ELF-1 (cell line): Measurements from ENCODE around the gene PDZD4.
A peak's percentile ranks its signal among the peaks of the same experiment; 100 is the strongest.

Experiments used
- DNase-seq: peaks from one replicate; pipeline ENCODE4 v3.0.0-alpha.2; 2016; ENCODE audit warnings: low read depth, low spot score

PDZD4 gene

DNA sequence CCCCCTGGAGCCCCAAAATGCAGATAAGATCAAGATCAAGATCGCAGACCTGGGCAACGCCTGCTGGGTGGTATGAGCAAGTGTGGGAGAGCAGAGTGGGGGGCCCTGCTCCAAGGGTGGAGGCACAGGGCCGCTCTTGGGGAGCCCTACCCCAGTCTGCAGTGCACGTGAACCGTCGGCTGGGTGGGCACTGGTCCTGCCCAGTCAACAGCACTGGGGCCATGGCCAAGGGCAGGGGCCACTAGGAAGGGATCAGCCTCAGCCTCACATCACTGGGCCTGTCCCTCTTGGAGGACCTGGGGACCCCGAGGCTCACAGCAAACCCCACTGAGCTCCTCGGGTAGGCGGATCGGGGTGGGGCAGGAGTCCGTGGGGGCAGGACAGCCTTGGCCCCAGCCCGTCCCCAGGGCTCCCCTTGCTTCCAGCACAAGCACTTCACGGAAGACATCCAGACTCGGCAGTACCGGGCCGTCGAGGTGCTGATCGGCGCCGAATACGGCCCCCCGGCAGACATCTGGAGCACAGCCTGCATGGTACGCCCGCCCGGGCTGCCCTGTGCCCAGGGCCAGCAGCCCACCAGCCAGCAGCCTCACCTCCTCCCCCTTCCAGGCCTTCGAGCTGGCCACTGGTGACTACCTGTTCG, 45.9 kb downstream of the PDZD4 start:
- no peak for DNase-seq

DNA sequence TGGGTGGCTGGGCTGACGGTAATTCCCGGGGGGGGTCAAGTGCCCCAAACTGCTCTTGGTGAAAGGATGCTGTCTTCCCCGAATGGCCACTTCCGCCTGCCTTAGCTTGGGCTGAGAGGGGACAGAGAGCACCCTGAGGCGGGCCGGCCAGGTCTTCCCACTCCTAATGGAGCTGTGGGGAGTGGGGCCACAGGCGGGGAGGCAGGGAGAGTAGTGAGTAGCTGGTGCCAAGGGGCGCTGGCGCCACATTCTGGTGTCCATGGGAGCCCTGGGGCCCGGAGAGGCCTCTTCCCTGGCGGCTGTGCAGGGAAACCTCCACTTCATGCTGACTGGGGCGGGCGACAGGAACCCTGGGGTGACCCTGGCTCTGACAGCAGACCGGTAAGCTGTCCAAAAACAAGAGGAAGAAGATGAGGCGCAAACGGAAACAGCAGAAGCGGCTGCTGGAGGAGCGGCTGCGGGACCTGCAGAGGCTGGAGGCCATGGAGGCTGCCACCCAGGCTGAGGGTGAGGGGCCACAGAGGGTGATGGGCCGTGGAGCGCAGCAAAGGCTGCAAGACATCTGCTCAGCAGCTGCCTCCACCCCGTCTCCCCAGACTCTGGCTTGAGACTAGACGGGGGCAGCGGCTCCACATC, 46.8 kb downstream of the PDZD4 start:
- no peak for DNase-seq

DNA sequence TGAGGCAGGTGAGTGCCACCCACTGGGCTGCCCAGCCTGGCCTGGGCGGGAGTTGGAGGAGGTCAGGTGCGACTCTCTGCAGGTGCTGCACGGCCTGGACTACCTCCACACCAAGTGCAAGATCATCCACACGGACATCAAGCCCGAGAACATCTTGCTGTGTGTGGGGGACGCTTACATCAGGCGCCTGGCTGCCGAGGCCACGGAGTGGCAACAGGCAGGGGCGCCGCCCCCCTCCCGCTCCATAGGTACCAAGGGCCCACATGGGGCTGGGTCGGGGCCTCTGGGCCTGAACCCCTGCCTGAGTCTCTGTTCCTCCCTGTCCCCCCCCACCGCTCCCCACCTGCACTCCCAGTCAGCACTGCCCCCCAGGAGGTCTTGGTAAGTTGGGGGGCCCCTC, 47.5 kb downstream of the PDZD4 start:
- DNase-seq, result no peak

DNA sequence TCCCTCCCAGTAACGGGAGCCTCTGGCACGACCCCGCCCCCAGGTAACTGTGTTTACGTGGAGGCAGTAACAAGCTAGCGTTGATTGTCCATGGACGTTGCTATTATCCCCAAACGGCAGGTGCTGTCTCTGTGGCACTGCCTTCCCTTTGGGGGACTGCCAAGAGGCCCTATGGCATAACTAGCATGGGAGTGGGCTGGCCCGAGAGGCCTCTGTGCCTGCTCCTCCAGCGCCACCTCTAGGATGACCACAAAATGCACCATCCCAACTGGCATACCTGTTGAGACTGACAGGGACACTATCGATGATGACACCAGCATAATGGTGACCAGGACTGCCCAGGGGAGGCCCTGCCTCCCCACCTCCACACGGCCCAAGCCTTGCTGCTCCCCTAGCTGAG, 48.0 kb downstream of the PDZD4 start:
- DNase-seq, result no peak

DNA sequence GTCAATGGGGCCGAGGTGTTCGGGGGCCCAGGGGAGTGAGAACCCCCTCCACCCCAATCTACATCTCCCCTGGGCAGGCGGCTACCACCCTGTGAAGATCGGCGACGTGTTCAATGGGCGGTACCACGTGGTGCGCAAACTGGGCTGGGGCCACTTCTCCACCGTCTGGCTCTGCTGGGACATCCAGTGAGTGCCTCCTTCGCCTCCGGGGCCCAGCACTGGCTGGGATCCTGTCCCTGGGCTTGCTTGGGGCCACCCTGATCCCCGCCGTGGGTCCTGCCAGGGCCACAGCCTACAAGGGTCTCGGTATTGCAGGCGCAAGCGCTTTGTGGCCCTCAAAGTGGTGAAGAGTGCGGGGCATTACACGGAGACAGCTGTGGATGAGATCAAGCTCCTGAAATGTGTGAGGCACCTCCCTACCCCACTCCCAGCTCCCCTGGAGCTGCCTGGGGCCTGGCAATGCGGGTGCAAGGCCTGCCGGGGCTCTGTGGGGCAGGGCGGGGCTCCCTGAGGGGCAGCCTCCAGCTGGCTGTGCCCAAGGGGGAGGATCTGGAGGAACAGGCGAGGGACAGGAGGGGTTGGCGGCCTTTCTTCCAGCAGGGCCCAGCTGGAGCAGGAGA, 48.8 kb downstream of the PDZD4 start:
- peak; percentile 39 for DNase-seq

DNA sequence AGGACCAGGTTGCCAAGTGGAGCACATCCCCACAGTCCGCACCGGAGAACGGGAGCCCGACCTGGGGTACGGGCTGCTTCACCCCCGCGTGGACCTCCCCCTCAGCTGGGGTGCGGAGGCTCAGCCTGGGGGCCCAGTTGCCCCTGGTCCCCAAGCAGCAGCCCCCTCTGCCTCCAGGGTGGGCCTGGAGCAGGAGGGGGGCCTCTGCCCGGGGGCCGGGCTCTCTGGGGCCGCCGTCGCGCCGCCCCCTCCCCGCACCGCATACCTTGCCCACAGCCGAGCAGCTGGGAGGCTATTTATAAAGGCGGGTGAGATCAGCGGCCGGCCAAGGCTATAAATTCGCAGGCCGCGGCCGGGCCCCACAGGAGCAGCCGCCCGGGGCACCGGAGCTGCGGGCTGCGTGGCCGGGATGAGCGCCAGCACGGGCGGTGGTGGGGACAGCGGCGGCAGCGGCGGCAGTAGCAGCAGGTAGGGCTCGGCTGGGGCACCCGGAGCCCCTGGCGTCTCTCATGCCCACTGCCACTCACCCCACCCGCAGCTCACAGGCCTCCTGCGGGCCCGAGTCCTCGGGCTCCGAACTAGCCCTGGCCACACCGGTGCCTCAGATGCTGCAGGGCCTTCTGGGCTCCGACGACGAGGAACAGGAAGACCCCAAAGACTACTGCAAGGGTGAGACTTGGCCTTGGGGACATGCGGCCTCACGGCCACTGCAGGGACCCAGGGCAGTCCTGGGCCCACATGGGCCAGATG, 49.5 kb downstream of the PDZD4 start, which contains the start of gene SRPK3:
TSS of gene SRPK3 (plus strand) at position 364 of the 750 bp plus-strand sequence. CDS start at position 410, 46 bp downstream.
- peak; percentile 57 for DNase-seq

DNA sequence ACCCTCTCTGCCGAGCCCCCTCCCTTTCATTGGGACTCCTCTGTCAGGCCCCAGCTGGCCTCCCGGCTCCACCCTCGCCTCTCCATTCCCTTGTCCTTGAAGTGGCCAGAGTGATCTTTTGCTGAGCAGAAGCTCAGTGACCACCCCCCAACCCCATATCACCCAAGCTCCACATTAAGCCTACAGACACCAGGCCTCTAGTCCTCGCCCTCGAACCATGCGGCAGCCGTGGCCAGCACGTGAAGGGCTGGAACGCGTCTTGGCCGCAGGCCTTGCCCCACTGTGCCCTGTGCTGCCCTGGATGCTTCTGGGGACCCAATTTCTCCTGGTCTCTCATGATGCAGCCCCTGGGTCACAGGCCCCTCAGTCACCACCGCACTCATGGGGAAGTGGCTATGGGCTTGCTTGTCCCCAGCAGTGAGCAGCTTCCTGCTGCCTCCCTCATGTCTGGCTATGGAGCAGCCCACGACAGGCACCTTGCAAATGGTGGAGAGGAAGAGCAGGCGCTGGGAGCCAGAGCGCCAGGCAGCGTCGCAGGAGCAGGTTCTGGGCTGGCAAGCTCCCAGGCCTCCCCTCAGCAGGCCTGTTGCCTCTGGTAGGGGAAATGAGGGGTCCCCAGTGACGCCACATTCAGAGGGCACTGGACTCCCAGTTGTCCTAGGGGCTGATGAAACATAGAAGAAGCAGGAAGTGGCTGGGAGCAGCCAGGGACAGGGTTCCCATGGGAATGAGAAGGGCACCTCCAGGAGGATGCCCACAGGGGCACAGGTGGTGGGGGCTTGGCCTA, 50.3 kb downstream of the PDZD4 start:
- DNase-seq, result no peak

DNA sequence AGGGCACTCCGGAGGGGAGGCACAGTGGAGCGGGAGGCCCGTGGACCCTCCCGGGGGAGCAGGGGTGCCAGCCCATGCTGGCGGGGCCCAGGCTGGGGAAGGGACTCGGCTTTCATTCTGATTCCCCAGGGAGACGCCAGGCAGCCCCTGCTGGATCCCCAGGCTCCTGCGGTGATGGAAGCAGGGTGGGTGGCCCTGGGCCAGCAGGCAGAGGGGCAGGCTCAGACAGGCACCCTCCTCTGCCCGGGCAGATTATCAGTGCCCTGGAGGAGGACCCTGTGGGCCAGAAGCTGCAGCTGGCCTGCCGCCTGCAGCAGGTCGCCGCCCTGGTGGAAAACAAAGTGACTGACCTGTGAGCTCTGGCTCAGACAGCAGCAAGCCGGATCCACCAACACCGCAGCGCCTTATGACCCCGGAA, 51.7 kb downstream of the PDZD4 start:
- no peak for DNase-seq

DNA sequence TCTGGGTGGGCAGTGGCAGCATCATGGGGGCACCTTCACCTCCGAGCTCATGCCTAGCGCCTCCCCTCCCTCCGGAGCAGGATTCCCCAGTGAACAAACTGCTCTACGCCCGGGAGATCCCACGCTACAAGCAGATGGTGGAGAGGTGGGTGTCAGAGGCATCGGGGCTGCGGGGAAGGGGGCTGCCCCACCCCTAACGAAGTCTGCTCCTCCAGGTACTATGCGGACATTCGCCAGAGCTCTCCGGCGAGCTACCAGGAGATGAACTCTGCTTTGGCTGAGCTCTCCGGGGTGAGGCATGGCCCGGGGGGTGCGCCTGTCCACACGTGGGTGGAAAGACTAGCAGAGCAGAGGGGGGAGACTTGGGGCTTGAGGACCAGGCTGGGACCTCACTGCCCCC, 52.2 kb downstream of the PDZD4 start:
- DNase-seq, result no peak

DNA sequence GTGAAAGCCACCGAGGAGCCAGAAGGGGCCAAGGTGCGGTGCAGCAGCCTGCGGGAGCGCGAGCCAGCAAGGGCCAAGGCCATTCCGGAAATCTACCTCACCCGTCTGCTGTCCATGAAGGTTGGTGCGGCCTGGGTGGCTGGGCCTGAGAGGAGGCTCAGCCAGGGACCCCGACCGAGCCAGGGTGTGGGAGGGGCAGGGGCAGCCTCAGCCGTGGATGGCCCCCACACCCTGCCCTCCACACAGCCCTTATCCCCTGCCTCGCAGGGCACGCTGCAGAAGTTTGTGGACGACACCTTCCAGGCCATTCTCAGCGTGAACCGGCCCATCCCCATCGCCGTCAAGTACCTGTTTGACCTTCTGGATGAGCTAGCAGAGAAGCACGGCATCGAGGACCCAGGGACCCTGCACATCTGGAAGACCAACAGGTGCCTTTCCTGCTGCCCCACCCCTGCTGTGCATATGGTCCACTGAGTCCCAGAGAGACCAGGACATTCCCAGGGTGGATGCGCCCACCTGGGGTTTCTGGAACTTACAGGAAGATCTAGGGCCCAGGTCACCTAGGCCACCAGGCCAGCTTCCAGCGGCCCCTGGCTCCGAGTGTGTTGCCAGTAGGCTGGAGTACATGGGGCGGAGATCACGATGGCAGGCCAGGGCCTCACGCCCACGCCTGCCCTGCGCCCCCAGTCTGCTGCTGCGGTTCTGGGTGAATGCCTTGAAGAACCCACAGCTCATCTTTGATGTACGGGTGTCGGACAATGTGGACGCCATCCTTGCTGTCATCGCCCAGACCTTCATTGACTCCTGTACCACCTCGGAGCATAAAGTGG, 52.9 kb downstream of the PDZD4 start:
- DNase-seq, result no peak

DNA sequence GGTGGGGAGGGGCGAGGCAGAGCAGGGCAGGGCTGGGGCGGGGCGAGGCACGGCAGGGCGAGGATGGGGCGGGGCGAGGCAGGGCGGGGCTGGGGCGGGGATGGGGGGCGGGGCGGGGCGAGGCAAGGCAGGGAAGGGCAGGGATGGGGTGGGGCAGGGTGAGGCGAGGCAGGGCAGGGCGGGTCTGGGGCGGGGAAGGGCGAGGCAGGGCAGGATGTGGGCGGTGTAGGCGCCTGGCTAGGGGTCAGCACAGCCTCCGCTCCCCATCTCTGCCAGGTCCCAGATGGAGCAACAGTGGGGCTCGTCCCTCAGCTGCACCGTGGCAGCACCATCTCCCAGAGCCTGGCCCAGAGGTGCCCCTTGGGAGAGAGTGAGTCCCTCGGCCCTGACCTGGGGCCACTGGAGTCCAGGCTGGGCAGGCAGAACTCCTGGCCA, 53.7 kb downstream of the PDZD4 start:
- DNase-seq, result no peak

DNA sequence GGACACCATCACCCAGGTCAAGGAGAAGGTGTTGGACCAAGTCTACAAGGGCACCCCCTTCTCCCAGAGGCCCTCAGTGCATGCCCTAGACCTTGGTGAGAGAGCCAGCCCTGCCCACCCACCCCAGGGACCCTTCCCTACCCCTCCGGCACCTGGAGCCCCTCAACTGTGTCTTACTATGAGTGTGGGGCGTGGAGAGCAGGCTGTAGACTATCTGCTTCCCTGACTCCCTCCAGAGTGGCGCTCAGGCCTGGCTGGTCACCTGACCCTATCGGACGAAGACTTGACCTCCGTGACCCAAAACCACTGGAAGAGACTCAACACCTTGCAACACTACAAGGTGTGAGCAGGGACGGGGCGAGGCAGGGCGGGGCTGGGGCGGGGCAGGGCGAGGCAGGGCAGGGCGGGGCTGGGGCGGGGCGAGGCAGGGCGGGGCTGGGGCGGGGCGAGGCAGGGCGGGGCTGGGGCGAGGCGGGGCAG, 54.2 kb downstream of the PDZD4 start:
- no peak for DNase-seq

DNA sequence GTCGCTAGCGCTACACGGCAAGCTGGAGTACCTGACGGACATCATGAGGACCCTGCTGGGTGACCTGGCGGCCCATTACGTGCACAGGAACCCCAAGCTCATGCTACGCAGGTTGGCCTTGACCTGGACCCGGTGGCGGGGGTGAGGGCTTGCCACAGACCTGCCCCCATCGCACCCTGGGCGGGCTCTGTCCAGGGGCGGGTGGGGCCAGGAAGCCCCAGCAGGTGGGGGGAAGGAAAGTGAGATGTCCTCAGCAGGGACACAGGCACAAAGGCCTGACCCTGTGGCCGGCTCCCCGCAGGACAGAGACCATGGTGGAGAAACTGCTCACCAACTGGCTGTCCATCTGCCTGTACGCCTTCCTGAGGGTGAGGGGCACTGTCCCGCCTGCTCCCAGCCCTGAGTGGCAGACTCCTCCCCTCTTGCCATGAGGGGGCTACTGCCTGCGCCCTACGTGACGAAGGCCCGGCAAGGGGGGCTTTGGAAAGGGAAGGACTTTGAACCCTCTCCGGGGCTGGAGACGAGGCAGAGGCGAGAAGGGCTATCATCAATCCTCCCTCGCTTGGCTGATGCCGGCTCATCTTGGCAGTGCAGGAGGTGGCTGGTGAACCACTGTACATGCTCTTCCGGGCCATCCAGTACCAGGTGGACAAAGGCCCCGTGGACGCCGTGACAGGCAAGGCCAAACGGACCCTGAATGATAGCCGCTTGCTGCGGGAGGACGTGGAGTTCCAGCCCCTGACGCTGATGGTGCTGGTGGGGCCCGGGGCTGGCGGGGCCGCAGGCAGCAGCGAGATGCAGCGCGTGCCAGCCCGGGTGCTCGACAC, 54.8 kb downstream of the PDZD4 start:
- no peak for DNase-seq

DNA sequence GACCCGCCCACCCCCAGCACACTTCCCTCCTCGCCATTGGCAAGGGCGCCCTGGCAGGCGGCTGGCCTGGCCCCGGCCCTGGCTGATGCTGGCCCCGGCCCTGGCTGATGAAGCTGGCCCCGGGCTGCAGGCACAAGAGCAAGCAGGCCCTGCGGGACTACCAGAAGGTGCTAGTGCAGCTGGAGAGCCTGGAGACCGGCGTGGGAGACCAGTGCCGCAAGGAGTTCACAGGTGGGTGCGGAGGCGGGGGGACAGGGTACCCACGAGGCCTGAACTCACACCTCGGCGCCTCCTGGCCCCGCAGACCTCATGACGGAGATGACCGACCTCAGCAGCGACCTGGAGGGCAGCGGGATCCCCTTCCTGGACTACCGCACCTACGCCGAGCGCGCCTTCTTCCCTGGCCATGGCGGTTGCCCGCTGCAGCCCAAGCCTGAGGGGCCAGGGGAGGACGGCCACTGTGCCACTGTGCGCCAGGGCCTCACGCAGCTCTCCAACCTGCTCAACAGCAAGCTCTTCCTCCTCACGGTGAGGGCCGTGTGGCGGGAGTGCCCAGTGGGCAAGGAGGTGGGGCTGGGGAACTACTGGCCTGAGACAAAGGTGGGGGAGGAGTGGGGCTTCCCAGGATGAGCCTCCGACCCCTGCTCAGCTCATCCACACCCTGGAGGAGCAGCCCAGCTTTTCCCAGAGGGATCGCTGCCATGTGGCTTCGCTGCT, 55.6 kb downstream of the PDZD4 start:
- DNase-seq, result no peak

DNA sequence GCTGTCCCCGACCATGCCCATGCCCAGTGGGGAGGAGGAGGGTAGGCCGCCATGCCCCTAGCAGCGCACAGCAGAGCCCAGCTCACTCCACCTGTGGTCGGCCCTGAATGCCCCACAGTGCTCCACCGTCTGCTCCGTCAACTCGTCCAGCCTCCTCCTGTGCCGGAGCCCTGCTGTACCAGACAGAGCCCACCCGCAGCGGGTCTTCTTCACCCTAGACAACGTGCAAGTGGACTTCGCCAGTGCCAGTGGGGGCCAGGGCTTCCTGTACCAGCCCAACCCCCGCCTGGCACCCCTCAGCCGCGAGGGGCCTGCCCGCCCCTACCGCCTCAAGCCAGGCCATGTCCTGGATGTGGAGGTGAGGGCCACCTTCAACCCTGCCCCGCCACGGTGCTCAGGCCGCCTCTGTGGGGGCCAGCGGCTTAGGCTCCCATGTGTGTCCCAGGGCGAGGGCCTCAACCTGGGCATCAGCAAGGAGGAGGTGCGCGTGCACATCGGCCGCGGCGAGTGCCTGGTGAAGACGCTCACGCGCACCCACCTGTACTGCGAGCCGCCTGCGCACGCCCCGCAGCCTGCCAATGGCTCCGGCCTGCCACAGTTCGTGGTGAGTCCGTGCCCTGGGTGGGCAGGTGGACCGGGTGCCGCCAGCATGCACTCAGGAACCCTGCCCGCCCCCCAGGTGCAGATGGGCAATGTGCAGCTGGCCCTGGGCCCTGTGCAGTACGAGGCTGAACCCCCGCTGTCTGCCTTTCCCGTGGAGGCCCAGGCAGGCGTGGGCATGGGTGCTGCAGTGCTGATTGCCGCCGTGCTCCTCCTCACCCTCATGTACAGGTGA, 56.4 kb downstream of the PDZD4 start:
- no peak for DNase-seq

DNA sequence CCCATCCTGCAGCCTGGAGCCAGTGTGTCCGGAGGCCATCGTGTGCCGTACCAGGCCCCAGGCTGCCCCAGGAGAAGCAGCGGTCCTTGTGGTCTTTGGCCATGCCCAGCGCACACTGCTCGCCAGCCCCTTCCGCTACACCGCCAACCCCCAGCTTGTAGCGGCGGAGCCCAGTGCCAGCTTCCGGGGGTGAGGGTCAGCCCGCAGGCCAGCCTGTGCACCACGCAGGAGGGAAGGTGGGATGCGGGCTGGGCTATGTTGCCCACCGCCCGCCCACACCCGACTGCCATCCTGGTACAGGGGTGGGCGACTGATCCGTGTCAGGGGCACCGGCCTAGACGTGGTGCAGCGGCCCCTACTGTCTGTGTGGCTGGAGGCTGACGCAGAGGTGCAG, 57.1 kb downstream of the PDZD4 start:
- DNase-seq, result no peak

DNA sequence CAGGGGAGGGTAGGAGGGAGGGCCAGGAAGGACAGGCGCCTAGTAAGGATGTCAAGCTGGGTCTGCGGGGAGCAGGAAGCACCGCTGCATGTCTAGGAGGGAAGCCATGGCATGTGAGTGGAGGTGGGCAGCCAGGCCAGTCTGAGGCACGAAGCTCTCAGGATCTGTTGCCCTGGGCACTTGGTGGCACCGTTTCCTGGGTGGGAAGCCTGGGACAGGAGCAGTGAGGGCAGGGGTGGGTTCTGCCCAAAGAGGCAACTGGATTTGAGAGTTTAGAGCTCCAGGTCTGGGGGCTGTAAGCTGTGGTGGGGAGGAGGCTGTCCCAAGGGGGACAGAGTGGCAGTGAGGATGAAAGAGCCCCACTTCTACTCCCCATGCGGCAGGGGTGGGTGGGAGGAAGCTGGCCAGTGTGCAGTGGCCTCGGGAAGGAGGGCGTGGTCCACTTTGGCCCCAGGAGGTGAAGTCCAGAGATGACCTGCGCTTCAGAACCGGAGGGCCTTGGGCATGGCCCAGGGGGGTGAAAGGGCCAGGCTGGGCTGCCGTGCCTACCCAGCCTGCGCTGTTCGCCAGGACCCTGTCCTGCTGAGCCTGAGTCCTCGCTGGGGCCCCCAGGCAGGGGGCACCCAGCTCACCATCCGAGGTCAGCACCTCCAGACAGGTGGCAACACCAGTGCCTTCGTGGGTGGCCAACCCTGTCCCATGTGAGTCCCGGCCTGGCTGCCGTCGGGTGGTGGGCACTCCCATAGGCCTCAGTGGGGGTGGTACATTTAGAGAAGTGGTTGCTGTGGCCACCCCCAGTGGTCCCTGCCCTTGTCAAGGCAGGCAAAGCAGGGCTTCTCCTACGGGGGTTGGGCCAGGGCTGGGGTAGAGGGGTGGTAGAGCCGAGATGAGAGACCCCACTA, 57.8 kb downstream of the PDZD4 start:
- no peak for DNase-seq
